ENCODE data around the gene LAMA4.

The LAMA4 gene

DNA sequence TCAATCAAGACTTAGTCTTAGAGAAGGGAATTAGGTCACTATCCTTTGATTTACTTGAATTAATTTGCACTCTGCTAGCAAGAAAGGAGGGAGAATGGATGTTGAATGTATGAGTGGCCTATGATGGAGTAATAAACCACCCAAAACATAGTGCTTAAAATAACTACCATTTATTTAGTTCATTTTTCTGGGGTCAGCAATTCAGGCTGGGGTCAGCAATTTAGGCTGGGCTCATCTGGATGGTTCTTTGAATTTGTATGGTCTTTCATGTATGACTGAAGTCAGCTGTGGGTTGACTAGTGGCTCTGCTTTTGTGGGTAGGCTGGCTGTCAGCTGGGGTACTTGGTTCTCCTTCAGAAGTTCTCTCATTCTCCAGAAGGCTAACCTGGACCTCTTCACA lies 21.0 kb upstream of the LAMA4 start:
- no peak for DNase-seq

GRCh38 chr6:112274774-112275173 lies 20.4 kb upstream of the LAMA4 start:
- DNase-seq, result no peak

DNA sequence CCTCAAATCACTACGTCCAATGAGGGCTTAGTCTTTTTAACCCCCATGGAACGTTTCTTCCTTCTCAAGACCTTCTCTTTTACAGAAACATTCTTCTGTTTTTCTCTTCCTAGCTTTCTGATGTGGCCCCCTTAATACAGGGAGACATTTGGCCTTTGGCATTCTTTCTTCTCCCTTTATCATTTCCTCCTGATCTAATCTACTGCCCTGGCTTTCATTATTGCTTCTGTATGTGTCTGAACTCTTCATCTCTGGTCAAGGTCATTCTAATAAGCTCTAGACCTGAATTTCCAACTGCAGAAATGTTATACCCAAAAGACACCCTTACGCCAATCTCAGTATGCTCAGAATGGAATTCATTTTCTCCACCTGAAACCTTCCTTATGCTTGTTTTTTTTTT lies 18.4 kb upstream of the LAMA4 start:
- DNase-seq, result no peak

GRCh38 chr6:112270756-112271155 lies 16.4 kb upstream of the LAMA4 start:
- DNase-seq, result no peak

GRCh38 chr6:112269979-112270566 lies 15.7 kb upstream of the LAMA4 start:
- DNase-seq, result no peak

- DNase-seq, result no peak
These were observed 14.7 kb upstream of the LAMA4 start for GRCh38 chr6:112269114-112269513.

DNA sequence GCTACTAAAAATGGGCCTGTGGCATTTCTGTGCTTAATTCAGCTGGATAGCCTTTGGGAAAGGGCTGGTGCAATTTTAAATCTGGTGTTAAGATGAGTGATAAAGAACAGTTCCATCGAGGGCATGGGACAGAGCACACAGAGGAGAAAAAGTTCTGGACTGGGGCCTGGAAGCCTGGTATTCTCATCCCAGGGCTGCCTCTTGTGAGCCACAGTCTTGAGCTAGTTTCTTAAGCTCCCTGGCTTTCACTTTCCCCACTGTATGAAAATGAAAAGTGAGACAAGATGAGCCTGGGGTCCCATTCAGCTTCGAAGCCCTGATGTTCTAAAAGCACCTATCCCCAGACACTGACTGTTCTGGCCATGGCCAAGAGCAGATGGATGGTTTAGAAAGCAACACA lies 14.3 kb upstream of the LAMA4 start:
- no peak for DNase-seq

DNA sequence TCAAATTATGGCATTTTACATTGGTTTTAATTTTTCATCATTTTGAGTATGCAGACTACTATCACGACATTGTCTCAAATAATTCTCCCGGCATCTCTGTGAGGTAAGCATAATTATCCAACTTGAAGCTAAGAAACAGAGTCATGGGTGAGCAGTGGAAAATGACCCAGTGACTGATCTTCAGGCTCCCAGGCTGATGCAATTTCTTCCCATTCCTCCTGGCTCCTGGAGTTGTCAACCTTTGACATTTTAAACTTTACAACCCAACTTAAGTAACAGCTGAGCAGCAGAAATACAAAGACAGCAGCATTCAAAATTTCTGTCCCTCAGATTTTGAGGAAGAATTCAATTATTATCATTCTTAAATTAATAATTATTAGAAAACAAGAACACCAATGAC lies 13.7 kb upstream of the LAMA4 start:
- DNase-seq, result no peak

- no peak for DNase-seq
These were observed 12.0 kb upstream of the LAMA4 start for GRCh38 chr6:112266331-112266730.

GRCh38 chr6:112259337-112259675 lies 4.9 kb upstream of the LAMA4 start:
- DNase-seq, result no peak

- no peak for DNase-seq
These were observed 4.4 kb upstream of the LAMA4 start for GRCh38 chr6:112258642-112259336.

GRCh38 chr6:112257178-112257855 lies 3.0 kb upstream of the LAMA4 start:
- DNase-seq, result no peak

- DNase-seq, result no peak
These were observed 554 bp upstream of the LAMA4 start for GRCh38 chr6:112254921-112255320.

GRCh38 chr6:112253498-112253840 lies 898 bp downstream of the LAMA4 start:
- DNase-seq, result peak; percentile 9

DNA sequence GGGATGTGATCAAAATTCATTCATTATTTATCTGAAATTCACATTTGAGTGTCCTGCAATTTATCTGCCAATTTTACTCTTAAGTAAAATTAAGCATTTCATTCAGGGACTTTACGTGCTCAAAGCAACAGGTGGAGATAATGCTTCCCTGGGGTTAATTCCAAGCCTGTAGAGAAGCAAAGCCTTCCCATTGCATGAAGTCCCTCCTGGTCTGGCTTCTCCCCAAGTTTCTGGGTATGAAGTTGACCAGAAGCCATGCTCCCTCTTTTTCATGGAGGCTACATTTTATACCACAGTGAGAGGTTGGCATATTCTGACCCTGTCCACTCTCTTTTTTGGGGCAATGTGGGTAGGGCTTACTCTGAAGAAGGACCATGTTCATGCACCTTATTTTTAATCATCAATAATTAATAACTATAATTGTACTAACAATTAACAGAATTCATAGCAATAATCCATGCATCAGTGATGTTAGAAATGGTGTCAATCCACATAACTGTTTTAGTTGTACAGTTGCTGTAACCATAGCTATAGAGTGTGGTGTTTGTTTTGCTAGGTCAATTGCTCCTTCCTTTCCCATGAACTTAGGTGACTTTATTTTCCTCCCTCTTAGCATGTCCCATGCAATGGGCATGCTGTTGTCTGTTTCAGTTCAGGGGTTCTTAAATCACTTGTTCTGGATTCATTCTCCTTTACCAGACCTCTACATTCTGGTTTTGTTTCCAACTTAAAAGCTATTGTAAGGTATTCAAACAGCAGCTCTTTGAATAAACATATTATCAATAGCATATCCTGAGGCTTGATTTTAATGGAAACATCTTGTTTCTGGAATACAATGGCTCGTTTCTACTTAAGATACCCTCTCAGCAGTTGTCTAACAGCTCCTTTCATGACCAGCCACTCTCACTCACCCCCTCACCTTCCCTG lies 1.5 kb downstream of the LAMA4 start:
- no peak for DNase-seq

DNA sequence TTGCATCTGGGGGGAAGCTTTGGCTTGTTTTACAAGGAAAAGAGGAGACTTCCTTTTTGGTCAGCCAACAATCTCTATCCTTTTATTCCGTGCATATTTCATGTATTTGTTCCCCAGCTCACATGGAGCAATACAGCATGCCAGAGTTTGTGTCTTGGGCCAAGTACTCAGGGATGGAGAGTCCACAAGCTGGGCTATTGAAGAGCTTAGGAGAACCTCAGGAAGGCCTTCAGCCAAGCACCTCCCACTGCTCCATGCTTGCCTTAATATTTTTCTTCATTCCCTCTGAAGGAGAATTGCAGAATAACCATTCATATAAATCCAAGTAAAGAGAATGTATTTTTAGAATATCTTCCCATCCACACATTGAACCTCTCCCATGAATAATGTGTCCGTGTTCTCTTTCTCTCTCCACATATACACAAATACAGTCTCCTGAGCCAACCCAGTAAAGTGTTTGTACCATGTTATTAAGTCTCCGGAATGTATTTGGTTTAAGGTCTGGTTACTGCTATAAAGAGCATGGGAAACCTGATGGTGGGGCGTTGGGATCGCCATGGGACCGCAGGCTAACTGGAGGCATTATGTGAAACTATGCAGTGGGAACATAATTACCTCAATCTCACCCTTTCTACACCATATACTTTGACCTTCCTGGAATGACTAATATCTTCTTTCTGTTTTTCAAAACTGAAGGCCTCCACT lies 3.0 kb downstream of the LAMA4 start:
- no peak for DNase-seq

GRCh38 chr6:112249489-112249888 lies 4.9 kb downstream of the LAMA4 start:
- peak; percentile 11 for DNase-seq

GRCh38 chr6:112247275-112247674 lies 7.1 kb downstream of the LAMA4 start:
- no peak for DNase-seq

- DNase-seq, result no peak
These were observed 8.7 kb downstream of the LAMA4 start for GRCh38 chr6:112245511-112246203.

GRCh38 chr6:112243861-112244827 lies 10.2 kb downstream of the LAMA4 start:
- DNase-seq, result no peak

- DNase-seq, result peak; percentile 3
These were observed 12.4 kb downstream of the LAMA4 start for GRCh38 chr6:112241820-112242429.

Measured in activated CD4-positive, alpha-beta T cell treated with anti-CD3 and anti-CD28 coated beads, Interleukin-2, Interleukin-6, amounts not matched to agents 100 ng/mL and 50 ng/mL, durations not matched to agents 16 hours and 8 hours (primary cell).